HG03521 (cell line): ENCODE results near the gene SPINK4.

Experiments used
- ATAC-seq: cut with Tn5 transposase; IDR thresholded peaks from one replicate; pipeline ENCODE4 v1.9.1; 2021; ENCODE audit warnings: mild to moderate bottlenecking, moderate library complexity; ENCODE audit not compliant: unreplicated experiment

The SPINK4 gene

DNA sequence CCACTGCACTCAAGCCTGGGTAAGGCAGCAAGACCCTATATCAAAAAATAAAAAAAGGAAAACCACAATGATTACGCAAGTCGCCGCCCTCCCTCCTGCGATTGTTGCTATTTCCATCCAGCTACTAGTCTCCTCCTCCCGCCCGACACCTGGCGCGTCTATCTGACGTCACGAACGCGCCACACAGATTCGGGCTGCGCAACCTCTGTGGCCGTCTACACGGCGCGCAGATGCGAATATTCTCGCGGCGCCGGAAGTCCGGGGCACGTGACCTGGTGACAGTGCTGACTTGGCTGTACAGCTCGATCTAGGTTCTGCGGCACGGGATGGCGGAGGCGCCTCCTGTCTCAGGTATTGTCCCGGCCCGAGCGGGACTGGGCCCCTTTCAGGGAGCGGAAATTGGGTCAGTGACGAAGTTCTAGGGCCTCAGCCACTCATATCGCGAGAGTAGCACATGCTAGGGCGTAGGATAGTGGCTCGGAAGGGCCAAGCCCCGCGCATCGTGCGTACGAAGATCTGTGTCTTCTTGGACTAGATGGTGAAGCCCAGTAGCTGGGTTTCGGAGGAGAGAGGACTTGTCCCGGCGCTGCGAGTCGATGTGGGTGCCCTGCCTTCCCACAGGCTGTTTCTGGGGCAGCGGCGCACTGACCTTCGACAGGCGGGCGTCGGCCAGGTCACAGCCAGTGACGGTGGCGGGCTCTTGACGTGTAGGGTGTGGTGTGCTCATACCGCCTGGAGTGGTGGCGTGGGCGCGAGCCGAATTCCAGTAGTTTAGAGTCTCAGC, 50.5 kb downstream of the SPINK4 start, which contains the start of gene NFX1:
TSS of gene NFX1 (plus strand) at position 270 of the 784 bp plus-strand sequence. CDS start at position 327, 57 bp downstream.
- ATAC-seq: peak; percentile 85

DNA sequence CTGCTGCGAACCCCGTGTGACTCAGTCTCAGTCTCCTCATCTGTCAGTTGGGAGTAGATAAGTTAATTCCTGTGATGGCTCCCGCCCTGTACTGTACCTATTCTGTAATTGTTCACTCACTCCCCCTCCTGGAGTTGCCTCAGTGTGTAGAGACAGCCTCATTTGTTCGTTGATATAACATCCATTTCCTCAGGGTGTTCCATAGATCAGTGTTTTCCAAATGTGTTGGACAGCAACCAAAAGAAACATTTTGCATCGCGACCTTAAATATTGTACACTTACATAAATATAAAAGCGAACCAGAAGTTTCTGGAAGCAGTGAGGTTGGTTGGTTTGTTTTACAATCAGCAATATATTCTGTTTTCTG, 51.0 kb downstream of the SPINK4 start:
- ATAC-seq: peak; percentile 0

DNA sequence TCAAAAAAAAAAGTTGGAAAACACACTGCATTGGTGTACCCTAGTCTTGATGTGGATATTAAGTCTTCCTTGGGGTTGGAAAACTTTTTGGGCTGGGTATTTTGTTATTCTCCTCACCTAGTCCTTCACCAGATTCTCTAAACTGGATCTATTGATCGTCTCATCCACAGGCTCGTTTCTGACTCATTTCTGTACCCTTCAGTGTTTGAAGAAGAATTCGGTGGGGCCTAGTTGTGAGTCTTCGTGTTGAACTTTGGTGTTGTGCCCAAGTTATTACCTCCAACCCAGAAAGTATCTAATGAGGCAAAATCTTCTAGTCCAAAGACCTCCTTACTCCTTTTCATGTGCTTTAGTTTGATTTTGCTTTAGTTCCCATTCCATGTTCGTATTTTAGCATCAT, 51.9 kb downstream of the SPINK4 start:
- no peak for ATAC-seq

DNA sequence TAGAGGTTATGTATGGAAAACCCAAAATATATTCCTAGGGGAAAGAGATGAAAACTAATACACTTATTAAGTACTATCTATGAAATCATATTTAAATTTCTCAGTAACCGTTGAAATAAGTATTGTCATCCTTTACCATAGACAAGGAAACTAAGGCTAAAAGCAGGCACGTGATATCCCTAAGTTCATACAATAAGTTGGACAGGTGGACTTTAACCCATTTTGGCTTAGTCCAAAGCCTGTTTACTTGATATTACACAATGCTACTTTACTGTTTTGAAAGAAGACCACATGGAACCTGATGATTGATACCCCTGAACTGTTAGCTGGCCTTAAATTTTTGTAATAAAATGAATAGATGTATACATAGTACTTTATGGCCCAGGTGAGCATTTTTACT, 53.8 kb downstream of the SPINK4 start:
- no peak for ATAC-seq

DNA sequence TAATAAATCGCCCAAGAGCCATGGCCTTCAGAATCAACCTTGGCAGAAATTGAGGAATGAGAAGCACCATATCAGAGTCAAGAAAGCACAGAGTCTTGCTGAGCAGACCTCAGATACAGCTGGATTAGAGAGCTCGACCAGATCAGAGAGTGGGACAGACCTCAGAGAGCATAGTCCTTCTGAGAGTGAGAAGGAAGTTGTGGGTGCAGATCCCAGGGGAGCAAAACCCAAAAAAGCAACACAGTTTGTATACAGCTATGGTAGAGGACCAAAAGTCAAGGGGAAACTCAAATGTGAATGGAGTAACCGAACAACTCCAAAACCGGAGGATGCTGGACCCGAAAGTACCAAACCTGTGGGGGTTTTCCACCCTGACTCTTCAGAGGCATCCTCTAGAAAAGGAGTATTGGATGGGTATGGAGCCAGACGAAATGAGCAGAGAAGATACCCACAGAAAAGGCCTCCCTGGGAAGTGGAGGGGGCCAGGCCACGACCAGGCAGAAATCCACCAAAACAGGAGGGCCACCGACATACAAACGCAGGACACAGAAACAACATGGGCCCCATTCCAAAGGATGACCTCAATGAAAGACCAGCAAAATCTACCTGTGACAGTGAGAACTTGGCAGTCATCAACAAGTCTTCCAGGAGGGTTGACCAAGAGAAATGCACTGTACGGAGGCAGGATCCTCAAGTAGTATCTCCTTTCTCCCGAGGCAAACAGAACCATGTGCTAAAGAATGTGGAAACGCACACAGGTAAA, 54.9 kb downstream of the SPINK4 start:
- no peak for ATAC-seq

DNA sequence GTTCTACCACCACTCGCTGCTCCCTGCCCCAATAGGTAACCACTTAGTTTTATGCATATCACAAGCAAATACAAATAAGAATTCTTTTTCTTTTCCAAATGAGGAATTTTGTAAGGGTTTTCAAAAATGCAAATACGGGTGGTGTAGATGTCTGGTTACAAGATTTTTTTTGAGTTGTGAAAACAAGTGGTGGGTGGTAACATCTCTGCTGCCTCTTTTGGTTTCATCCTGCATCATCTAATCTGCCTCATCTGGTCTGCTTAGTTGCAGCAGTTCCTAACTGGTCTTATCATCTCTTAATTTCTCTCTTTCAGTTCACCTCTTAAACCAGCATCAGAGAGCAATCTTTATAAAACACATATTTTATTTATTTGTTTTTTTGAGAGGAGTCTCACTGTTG, 55.6 kb downstream of the SPINK4 start:
- peak; percentile 37 for ATAC-seq

DNA sequence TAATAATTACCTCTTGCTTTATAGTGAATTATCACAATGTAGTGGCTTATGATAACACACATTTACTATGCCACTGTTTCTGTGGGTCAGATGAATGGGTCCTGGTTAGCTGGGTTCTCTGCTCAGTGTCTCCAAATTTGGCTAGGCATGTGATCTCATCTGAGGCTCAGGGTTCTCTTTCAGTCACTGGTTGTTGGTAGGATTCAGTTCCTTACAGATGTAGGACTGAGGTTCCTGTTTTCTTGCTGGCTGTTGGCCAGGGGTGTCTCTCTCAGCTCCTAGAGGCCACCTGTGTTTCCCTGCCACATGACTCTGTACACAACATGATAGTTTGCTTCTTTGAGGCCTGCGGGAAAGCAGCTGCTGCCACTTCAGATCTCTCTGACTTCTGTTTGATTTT, 57.5 kb downstream of the SPINK4 start:
- peak; percentile 91 for ATAC-seq
